Measurements from ENCODE around the gene MED25.

DNA sequence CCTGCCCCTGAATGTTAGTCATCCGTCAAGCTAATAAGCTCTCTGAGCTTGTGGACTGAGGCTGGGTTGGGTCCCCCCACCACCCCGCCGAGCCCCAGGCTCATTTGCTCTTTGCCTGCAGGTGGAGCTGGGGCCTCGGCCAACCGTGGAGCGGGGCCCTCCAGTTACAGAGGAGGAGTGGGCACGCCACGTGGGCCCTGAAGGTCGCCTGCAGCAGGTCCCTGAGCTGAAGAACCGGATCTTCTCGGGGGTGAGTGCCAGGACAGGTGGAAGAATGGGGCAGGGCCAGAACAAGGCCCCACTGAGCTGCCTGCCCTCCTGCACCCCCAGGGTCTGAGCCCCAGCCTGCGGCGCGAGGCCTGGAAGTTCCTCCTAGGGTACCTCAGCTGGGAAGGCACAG lies 64.6 kb downstream of the MED25 start:
- no peak for TF ChIP-seq EZH2 (IDR thresholded peaks at IDR 0.05; ENCODE audit: low read length, missing control alignments)
- TF ChIP-seq CTCF (conservative IDR thresholded peaks at IDR 0.05 in 1 of 2, IDR thresholded peaks at IDR 0.05 in 1 of 2; ENCODE audit: low read depth in 1 of 2, low read length in 2 of 2): no peak

Measured in fibroblast of lung (primary cell).